GM18861 (cell line): ENCODE results near the gene CHST15.
"Not testable (repeated sequence)": the region's sequence is repeated elsewhere in the genome, so short reads cannot be mapped to it uniquely, and the experiment has no call there.

Experiments
- ATAC-seq: cut with Tn5 transposase; IDR thresholded peaks from one replicate; pipeline ENCODE4 v1.9.1; 2021; ENCODE audit not compliant: unreplicated experiment

CHST15 gene

DNA sequence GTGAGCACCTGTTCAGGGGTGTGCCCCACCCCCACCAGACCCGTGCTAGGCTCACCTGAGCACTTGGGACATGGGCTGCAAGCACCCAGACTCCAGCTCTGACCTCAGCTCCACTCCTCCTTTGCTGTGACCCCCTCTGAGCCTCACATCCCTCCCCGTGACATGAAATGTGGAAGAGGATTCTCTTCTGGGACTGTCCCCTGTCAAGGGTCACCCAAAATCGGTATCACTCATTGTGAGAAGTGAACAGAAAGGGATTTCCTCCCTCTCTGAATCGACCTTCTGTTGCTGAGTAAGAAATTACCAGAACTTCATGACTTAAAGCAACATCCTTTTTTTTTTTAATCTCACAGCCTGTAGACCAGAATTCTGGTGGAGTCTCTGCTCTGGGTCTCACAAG is 6.2 kb upstream of the CHST15 start:
- no peak for ATAC-seq

- ATAC-seq: no peak
Measured at GRCh38 chr10:124098575-124098974, 5.2 kb upstream of the CHST15 start.

GRCh38 chr10:124097883-124098282 is 4.5 kb upstream of the CHST15 start:
- ATAC-seq: no peak

- no peak for ATAC-seq
Measured at GRCh38 chr10:124096494-124096893, 3.1 kb upstream of the CHST15 start.

- ATAC-seq: not testable (repeated sequence)
Measured at GRCh38 chr10:124095801-124096200, 2.4 kb upstream of the CHST15 start.

GRCh38 chr10:124095096-124095495 is 1.7 kb upstream of the CHST15 start:
- no peak for ATAC-seq

- no peak for ATAC-seq
Measured at GRCh38 chr10:124094419-124094785, 1.0 kb upstream of the CHST15 start.

DNA sequence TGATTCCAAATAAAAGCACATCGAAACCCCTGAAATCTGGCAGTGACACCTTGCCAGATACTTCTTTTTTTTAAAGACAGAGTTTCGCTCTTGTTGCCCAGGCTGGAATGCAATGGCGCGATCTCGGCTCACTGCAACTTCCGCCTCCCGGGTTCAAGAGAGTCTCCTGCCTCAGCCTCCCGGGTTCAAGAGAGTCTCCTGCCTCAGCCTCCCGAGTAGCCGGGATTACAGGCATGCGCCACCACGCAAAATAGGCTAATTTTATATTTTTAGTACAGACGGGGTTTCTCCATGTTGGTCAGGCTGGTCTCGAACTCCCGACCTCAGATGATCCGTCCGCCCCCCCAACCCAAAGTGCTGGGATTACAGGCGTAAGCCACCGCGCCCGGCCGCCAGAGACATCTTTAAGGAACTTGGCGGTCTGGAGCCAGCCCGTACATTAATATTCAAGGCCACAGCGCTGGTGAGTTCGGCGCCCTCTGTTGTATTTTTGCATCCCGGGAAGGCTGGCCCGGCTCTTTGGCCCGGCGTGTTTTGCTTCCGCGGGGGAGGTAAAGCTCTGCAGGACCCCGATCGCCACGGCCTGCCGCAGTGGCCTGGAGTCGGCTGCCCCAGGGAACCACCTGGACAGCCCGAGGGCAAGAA is 498 bp upstream of the CHST15 start:
- not testable (repeated sequence) for ATAC-seq

DNA sequence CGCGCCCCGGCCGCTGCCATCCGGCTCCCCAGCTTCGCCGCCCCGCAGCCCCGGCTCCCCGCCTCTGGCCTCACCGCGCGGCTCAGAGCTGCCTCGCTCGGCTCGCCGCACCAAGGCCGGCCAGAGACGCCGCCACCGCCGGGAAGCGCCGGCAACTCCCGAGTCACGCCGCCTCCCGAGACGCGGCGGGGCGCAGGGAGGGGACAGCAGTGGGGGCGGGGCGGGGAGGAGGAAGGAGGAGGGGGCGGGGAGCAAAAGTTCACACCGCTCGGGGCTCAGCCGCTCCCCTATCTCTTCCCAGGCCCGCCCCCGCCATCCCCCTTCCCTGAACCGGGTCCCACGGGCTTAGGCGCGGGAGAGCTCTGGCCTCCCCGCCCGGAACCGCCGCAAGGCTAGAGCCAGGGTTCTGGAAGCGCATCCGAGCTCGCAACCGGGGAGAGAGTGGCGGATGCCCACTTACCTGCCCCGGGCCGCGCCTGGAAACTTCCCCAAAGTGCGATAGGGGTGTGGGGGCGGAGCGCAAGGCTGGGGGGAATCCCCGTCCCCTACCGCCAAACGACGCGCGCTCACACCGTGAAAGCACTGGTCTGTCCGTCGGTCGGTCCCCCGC is 1.0 kb downstream of the CHST15 start:
- no peak for ATAC-seq

DNA sequence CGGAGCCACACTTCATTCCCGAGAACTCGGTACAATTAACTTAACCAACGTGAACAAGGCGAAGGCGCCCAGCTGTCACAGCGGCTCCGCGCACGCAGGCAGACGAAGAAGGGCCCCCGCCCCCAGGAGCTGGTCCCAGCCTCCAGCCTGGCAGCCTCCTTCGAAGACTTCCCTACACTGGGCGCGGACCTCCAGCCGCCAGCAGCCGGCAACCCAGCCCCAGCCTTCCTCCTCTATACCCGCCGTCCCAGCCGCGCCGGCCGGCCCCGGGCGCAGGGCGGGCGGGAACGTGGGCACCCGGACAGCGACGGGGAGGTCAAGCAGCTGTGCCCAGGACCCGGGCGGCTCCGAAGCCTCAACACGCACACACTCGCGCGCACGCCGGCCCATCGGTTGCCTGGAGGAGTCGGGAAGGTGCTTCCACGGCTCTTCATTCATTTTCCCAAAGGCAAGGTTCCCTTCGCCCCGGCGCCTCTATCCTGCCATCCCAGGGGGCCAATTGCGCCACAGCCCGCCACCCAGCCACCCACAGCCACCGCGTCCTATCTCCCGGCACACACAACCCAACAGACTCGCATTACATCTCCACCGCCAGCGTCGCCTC is 1.6 kb downstream of the CHST15 start:
- ATAC-seq: no peak

GRCh38 chr10:124090601-124091209 is 2.7 kb downstream of the CHST15 start:
- ATAC-seq: no peak

DNA sequence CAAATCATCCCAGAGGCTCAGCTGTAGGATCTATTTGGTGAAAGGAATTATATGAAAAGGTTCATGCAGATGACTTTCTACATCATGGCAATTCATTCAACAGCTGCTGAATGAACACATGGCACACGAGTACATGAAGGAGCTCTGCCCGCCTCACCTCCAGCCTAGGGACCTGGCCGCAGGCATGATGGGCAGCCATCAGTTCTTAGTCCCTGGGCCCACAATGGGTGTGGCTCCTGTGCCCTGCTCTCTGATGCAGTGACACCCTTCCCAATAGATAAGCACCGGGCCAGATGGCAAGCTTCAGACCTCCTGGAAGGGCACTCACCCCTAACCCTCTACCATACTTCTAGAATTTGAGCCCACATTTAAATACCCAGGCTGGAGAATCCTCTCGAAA is 3.5 kb downstream of the CHST15 start:
- no peak for ATAC-seq

DNA sequence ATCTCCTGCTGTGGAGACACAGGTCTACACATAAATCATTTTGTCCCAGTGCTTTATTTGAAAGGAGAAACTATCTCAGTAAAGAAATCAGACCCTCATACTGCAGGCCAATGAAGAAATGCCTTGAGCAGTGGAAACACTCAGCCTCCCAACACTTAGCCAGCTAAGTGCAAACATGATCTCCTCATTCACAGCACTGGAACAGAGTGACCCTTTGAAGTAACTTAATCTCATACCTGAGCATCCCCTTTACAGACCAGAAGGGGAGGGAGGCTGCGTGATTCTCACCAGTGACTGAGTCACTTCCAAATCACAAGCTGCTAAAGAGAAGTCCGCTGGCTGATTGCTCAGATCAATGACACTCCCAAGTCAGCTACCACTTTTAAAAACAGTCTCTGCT is 4.5 kb downstream of the CHST15 start:
- ATAC-seq: no peak

DNA sequence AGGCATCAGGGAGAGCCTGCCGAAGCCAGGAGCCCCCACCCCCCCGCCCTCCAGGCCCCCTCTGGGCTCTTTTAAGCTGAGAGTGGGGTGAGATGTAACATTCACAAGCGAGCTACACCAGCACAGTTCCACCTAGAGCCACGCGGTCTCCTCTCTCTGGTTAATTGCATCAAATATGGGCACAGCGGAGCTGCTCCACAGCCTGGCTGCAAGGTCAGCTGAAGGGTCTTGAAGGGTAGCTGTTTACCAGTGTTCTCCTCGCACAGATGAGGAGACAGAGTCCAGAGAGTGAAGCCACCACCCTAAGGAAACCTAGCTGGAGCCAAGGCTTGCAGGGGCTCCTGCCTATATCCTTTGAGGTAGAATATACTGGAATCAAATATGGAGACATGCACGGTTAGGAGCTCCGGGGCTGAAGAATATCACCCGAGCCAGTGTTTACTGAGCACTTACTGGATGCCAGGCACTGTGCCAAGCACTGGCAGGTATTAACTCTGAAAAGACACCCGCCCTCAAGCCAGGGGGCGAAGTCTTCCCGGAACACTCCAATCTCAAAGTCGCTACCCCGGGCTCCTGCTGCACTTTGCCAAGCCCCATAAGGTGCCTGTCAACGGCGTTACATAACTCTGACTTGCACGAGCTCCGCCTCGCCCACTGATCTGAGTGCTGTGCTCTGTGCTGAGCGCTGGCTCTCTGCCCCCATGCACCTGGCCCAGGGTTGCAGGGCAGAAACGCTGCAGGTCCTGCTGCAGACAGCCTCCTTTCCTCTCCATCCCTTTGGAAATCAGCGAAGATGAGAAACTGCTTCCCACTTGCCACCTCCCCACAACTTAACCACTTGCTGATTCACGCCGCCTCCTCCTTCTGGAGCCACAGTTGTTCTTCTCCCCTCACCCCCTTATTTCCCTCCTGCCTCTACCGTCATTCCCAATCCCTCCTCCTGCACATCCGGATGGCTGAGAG is 5.4 kb downstream of the CHST15 start:
- ATAC-seq: no peak

DNA sequence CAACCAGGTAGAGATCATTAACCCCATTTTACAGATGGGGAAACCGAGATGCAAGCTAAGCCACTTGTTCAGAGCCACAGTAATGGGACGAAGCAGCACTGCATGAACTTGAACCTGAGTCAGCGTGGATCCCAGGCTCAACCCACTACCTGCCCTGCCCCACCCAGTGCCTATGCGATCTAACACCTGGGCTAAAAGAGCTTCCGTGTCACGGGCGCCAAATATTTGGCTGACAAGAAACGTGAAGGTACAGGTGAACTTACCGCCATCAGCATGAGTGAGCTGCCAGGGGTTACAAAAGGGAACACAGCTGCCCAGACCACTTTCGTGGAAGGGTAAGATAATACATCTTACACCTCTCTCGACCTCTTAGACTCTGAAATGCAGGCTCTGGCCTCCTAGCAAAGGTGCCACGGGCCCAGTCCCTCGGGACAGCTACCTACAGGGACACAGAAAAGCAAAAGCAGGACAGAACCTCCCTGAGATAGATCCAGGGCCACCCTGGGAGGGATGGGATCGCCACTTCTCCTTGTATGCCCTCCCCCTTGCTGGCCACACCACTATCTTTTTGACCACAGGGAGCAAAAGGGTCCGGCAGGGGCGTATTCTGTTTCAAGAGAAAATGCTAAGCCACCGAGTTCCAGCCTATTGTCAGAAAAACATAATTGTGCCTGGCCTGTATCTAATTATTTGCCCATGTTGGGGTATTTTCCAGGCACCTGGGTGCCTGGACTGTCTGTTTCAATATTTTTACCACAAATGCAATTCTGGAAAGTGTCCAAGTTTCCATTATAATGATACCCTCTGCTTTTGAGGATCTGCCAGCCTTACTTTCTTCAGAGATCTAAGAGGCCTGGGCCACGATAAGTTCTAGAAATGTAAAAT is 6.4 kb downstream of the CHST15 start:
- ATAC-seq: no peak

- ATAC-seq: no peak
Measured at GRCh38 chr10:124086097-124086710, 7.2 kb downstream of the CHST15 start.

GRCh38 chr10:124085680-124086079 is 7.7 kb downstream of the CHST15 start:
- ATAC-seq: no peak

DNA sequence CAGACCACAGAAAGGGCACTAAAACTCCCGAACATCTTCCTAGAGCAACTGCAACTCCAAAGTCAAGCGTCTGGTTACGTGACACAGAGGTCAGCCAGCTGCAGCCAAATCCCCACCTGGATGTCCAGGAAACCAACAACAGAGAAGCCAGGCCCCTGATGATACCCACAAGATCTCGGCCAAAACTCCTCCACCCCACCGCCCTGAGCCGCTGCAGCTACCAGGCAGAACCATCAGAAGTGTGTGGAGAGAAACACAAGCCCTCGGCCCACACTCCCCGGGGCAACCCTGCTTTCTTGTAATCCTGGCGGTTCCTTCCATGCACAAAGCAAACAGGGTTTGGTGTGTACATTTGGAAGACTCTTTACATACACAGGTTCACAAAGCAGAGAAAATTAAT is 8.7 kb downstream of the CHST15 start:
- no peak for ATAC-seq

DNA sequence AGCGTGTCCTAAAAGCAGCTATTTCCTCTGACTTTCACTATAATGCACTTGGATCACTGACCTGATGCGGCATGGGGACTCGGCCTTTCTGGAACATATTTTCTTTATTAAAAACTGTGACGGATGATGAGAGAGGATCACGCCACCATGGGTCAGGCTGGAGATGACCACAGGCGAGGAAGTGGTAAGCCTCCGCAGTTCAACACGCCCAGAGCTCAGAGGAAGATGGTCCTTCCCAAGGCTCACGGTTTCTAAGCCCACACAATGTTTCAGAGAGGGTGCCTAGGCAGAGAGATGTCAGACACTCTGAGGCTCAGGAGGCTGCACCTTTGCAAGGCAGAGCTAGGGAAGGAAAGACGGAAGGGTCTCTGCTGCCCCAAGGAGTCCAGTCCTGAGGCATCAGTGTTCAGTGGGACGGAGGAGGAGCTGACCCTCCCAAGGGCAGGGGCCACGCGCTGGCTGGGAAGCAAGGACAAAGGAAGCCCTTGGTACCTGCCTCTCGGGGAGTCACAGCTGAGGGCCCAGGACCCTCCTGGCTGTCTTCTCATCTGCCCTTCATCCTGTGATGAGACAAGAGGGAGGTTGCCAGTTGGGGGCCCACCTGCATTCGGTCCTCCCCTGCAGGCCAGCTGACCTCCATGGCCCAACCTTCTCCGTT is 9.5 kb downstream of the CHST15 start:
- no peak for ATAC-seq
